ENCODE data around the gene NFS1.

- TF ChIP-seq, protein P1, sequence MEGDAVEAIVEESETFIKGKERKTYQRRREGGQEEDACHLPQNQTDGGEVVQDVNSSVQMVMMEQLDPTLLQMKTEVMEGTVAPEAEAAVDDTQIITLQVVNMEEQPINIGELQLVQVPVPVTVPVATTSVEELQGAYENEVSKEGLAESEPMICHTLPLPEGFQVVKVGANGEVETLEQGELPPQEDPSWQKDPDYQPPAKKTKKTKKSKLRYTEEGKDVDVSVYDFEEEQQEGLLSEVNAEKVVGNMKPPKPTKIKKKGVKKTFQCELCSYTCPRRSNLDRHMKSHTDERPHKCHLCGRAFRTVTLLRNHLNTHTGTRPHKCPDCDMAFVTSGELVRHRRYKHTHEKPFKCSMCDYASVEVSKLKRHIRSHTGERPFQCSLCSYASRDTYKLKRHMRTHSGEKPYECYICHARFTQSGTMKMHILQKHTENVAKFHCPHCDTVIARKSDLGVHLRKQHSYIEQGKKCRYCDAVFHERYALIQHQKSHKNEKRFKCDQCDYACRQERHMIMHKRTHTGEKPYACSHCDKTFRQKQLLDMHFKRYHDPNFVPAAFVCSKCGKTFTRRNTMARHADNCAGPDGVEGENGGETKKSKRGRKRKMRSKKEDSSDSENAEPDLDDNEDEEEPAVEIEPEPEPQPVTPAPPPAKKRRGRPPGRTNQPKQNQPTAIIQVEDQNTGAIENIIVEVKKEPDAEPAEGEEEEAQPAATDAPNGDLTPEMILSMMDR (IDR thresholded peaks at IDR 0.05), result no peak
- no peak for TF ChIP-seq EZH2 (IDR thresholded peaks at IDR 0.05; ENCODE audit: borderline replicate concordance, insufficient read depth, low read depth, low read length, poor library complexity, severe bottlenecking)
Measured at GRCh38 chr20:35618263-35619131, 80.7 kb downstream of the NFS1 start.
